ENCODE results near the gene NINJ1. TPM values are rescaled to one million over a fixed set of nuclear protein-coding genes. Genes with fewer than 3 reads are reported as not detected.
A peak's percentile ranks its signal among the peaks of the same experiment; 100 is the strongest.

Gene NINJ1
- total and polyA plus RNA-seq, 2 donors (not counting 1 experiment from before 2014, with no cell fraction given) = 8.3 to 13.2 TPM

- TF ChIP-seq EZH2 (IDR thresholded peaks at IDR 0.05; ENCODE audit: borderline replicate concordance, insufficient read depth, low read depth, low read length, poor library complexity, severe bottlenecking) = no peak
- no peak for TF ChIP-seq CTCF (IDR thresholded peaks at IDR 0.05)
- Histone ChIP-seq H3K27me3 (replicated peaks in 1 of 4; ENCODE audit: control extremely low read depth in 1 of 4, control insufficient read depth in 3 of 4, insufficient read depth in 4 of 4, low read length in 3 of 4) (peaks cover 0 to 19% (median 0%) of the 10 kb centered on the region in 4 experiments), H3K4me2 (replicated peaks; ENCODE audit: low read depth, low read length, poor library complexity, severe bottlenecking) (peak overlapping the region; percentile 11), H3K79me2 (ENCODE audit: control insufficient read depth, insufficient read depth, low read length) (peaks cover 5% of the 10 kb centered on the region), H4K20me1 (ENCODE audit: control insufficient read depth, insufficient read depth, low read length, poor library complexity, severe bottlenecking) (peaks cover 6% of the 10 kb centered on the region), H3K9me3 (ENCODE audit: control extremely low read depth in 1 of 3, control insufficient read depth in 2 of 3, insufficient read depth in 1 of 3, low read length in 2 of 3) (peaks cover 0 to 9% (median 4%) of the 10 kb centered on the region in 3 donors), H3K36me3 (replicated peaks in 1 of 2; ENCODE audit: control extremely low read depth in 1 of 2, control insufficient read depth in 1 of 2, extremely low read depth in 1 of 2, insufficient read depth in 2 of 2, low read length in 1 of 2) (no peaks in the 10 kb centered on the region), H3K4me1 (ENCODE audit: control insufficient read depth in 2 of 2, insufficient read depth in 2 of 2, low read length in 2 of 2) (peaks cover 19 to 39% of the 10 kb centered on the region in 2 donors), H3K9ac (ENCODE audit: low read length) (no peak overlapping the region), H2AFZ (ENCODE audit: insufficient read depth, low read depth, low read length, poor library complexity, severe bottlenecking) (no peak overlapping the region), H3K27ac (ENCODE audit: low read length in 2 of 2) (no peak overlapping the region), H3K4me3 (ENCODE audit: control extremely low read depth in 1 of 5, extremely low read depth in 1 of 5, insufficient read depth in 1 of 5, low read depth in 2 of 5, low read length in 4 of 5) (no peak overlapping the region)
- Mint-ChIP-seq H3K27ac (peak overlapping the region; percentile 26), H3K4me3 (no peak overlapping the region), H3K4me1 (peaks cover 39% of the 10 kb centered on the region), H3K9me3 (ENCODE audit: insufficient read depth) (peaks cover 3% of the 10 kb centered on the region), H3K27me3 (no peaks in the 10 kb centered on the region)
- POLR2A ChIA-PET = no interaction called here
- DNase-seq (peak; percentile 43), ATAC-seq (ENCODE audit: low read depth) (no peak)
- CTCF ChIA-PET = interaction anchor here (0.9 to 3.0 kb wide), 3 partner anchors 29 to 135 kb away, joined by 3 to 7 read pairs (median 4); no protein-coding TSS in a partner anchor
- 7% methylated on average over 5 of the region's 7 CpGs for WGBS (ENCODE audit: insufficient coverage)
- intact Hi-C loops (cut with micrococcal nuclease) = loop anchor here (10.0 kb wide), 1 partner anchor 427 kb away; no protein-coding TSS in a partner anchor
These were observed 4.2 kb upstream of the NINJ1 start for GRCh38 chr9:93138171-93138764.

- H3K4me3 ChIP-seq (ENCODE audit: control extremely low read depth in 1 of 5, extremely low read depth in 1 of 5, insufficient read depth in 1 of 5, low read depth in 2 of 5, low read length in 4 of 5) = no peak overlapping the region
- H3K9ac ChIP-seq (ENCODE audit: low read length) = no peak overlapping the region
- H3K27me3 ChIP-seq (replicated peaks in 1 of 4; ENCODE audit: control extremely low read depth in 1 of 4, control insufficient read depth in 3 of 4, insufficient read depth in 4 of 4, low read length in 3 of 4) = peaks cover 0 to 20% (median 0%) of the 10 kb centered on the region in 4 experiments
- H3K4me1 ChIP-seq (ENCODE audit: control insufficient read depth in 2 of 2, insufficient read depth in 2 of 2, low read length in 2 of 2) = peaks cover 25 to 42% of the 10 kb centered on the region in 2 donors
- Mint-ChIP-seq H3K9me3 (ENCODE audit: insufficient read depth) (peaks cover 3% of the 10 kb centered on the region), H3K4me1 (peaks cover 43% of the 10 kb centered on the region), H3K27ac (no peak overlapping the region), H3K27me3 (no peaks in the 10 kb centered on the region), H3K4me3 (no peak overlapping the region)
- peaks cover 14% of the 10 kb centered on the region for H3K79me2 ChIP-seq (ENCODE audit: control insufficient read depth, insufficient read depth, low read length)
- POLR2A ChIA-PET = no interaction called here
- H3K27ac ChIP-seq (ENCODE audit: low read length in 2 of 2) = no peak overlapping the region
- H2AFZ ChIP-seq (ENCODE audit: insufficient read depth, low read depth, low read length, poor library complexity, severe bottlenecking) = no peak overlapping the region
- H4K20me1 ChIP-seq (ENCODE audit: control insufficient read depth, insufficient read depth, low read length, poor library complexity, severe bottlenecking) = peaks cover 12% of the 10 kb centered on the region
- TF ChIP-seq CTCF (IDR thresholded peaks at IDR 0.05) (no peak), EZH2 (IDR thresholded peaks at IDR 0.05; ENCODE audit: borderline replicate concordance, insufficient read depth, low read depth, low read length, poor library complexity, severe bottlenecking) (no peak)
- ATAC-seq (ENCODE audit: low read depth) = no peak
- intact Hi-C loops (cut with micrococcal nuclease) = loop anchor here (10.0 kb wide), 1 partner anchor 427 kb away; no protein-coding TSS in a partner anchor
- no peaks in the 10 kb centered on the region for H3K36me3 ChIP-seq (replicated peaks in 1 of 2; ENCODE audit: control extremely low read depth in 1 of 2, control insufficient read depth in 1 of 2, extremely low read depth in 1 of 2, insufficient read depth in 2 of 2, low read length in 1 of 2)
- WGBS (ENCODE audit: insufficient coverage) = 93% methylated on average over 10 of the region's 11 CpGs
- H3K4me2 ChIP-seq (replicated peaks; ENCODE audit: low read depth, low read length, poor library complexity, severe bottlenecking) = no peak overlapping the region
- DNase-seq = no peak
- CTCF ChIA-PET = interaction anchor here (3.0 kb wide), 1 partner anchor 28 kb away, joined by 7 read pairs; no protein-coding TSS in a partner anchor
- H3K9me3 ChIP-seq (ENCODE audit: control extremely low read depth in 1 of 3, control insufficient read depth in 2 of 3, insufficient read depth in 1 of 3, low read length in 2 of 3) = peaks cover 0 to 9% (median 4%) of the 10 kb centered on the region in 3 donors
These were observed 3.3 kb upstream of the NINJ1 start for GRCh38 chr9:93137362-93137761.
